Uterus (tissue), 4 donors: Measurements from ENCODE around the gene EPHB3. TPM values are rescaled to one million over a fixed set of nuclear protein-coding genes. Genes with fewer than 3 reads are reported as not detected.

Experiments used
- DNase-seq, 2 donors: peaks; one replicate each; pipeline ENCODE4 v3.0.0-alpha.2; 2019 to 2020
- H3K27ac ChIP-seq, 2 donors: fragments of 200-600 bp; sonication (generic); 1 replicate in 1 of 2; 2 replicates in 1 of 2; pipeline ENCODE4 v1.5.1; 2016 to 2018
- H3K27me3 ChIP-seq, 2 donors: fragments of 200-600 bp; sonication (generic); one replicate each; pipeline ENCODE4 v1.5.1; 2018 to 2019; ENCODE audit warnings: control low read depth in 1 of 2
- H3K36me3 ChIP-seq, 2 donors: fragments of 200-600 bp; sonication (generic); one replicate each; pipeline ENCODE4 v1.5.1; 2019; ENCODE audit warnings: control low read depth in 1 of 2
- H3K4me1 ChIP-seq, 2 donors: fragments of 200-600 bp; sonication (generic); one replicate each; pipeline ENCODE4 v1.5.1; 2018 to 2019; ENCODE audit warnings: control low read depth in 1 of 2
- H3K4me3 ChIP-seq, 2 donors: fragments of 200-600 bp; sonication (generic); 1 replicate in 1 of 2; 2 replicates in 1 of 2; pipeline ENCODE4 v1.5.1; 2018 to 2019; ENCODE audit warnings: mild to moderate bottlenecking in 1 of 2
- H3K9me3 ChIP-seq, 2 donors: fragments of 200-600 bp; sonication (generic); one replicate each; pipeline ENCODE4 v1.5.1; 2019; ENCODE audit warnings: control low read depth in 1 of 2
- POLR2A ChIP-seq, 2 donors: fragments of 450-650 bp; IDR thresholded peaks; one replicate each; pipeline ENCODE4 v1.6.1; 2016; ENCODE audit warnings: antibody characterized with exemption in 2 of 2, mild to moderate bottlenecking in 1 of 2, moderate library complexity in 1 of 2
- intact Hi-C: fragments of 100-400 bp; cut with DNase I; formaldehyde crosslinking; loops from one replicate; pipeline ENCODE4 v1.15.1; 2023; ENCODE audit warnings: low total_unique reads
- total RNA-seq, 4 donors: library from RNA; depleted of rRNA in 3 of 4; stranded (reverse); fragments of >200 nt in 3 of 4; gene quantifications; one replicate each; pipeline versions ENCODE4 v1.1.0 to v1.2.4, GENCODE V29; 2014 to 2023
- TF ChIP-seq, protein P1 (sequence below), 4 experiments: fragments of 200-600 bp in 2 of 4; fragments of 450-650 bp in 2 of 4; sonication (generic) in 2 of 4; IDR thresholded peaks; one replicate each; pipeline ENCODE4 v1.5.1; 2016 to 2019; ENCODE audit warnings: antibody characterized with exemption in 4 of 4, mild to moderate bottlenecking in 2 of 4, moderate library complexity in 1 of 4
- donor health status: DM: yes; HTN: yes; CAD: no.

The EPHB3 gene
- total RNA-seq, 4 donors from 2014 or later: 2.0 to 70.2 (median 19.7) TPM

DNA sequence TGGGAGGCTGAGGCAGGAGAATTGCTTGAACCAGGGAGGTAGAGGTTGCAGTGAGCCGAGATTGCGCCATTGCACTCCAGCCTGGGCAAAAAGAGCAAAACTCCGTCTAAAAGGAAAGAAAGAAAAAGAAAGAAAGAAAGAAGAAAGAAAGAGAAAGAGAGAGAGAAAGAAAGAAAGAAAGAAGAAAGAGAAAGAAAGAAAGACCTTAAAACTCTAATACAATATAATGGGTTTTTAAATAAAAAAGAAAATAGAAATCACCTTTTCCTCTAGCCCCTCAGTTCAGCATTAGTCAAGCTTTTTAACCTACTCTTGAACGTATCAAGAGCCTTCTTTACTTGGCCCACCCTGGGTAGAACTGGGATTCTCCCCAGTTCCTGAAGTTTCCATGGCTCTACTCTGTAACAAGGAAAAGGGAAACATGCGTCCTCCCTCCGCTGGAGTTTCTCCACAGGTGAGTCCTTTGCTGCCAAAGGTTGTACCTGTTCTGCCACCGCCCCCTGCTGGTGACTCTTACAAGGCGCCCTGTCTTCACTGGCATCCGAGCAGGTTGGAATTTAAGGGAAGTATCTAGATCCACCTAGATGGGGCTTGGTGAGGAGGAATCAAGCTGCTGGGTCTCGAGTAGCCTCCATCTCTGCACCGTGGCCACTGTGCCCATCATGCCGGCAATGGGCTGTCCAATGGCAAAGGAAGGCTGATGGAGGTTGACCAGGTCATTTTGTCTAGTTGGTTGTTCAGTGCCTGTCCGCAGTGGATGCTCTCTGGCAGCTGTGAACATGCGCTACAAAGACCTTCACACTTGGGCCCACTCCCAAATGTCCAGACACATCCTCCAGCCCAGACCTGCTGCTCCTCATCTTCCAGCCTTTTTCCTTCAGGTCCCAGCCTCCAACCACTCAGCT is 20.6 kb upstream of the EPHB3 start:
- peak in 1 of 2 donors; percentile 44 for DNase-seq
- TF ChIP-seq, protein P1, sequence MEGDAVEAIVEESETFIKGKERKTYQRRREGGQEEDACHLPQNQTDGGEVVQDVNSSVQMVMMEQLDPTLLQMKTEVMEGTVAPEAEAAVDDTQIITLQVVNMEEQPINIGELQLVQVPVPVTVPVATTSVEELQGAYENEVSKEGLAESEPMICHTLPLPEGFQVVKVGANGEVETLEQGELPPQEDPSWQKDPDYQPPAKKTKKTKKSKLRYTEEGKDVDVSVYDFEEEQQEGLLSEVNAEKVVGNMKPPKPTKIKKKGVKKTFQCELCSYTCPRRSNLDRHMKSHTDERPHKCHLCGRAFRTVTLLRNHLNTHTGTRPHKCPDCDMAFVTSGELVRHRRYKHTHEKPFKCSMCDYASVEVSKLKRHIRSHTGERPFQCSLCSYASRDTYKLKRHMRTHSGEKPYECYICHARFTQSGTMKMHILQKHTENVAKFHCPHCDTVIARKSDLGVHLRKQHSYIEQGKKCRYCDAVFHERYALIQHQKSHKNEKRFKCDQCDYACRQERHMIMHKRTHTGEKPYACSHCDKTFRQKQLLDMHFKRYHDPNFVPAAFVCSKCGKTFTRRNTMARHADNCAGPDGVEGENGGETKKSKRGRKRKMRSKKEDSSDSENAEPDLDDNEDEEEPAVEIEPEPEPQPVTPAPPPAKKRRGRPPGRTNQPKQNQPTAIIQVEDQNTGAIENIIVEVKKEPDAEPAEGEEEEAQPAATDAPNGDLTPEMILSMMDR (IDR thresholded peaks at IDR 0.05): peak; percentile 23 to 50 (median 40)
- no peak for TF ChIP-seq POLR2A (IDR thresholded peaks at IDR 0.05)
- intact Hi-C loops: loop anchor here (10.0 kb wide), 1 partner anchor 166 kb away; the partner anchor contains the start of gene THPO
- Histone ChIP-seq H3K4me3 (no peak overlapping the region), H3K27ac (no peak overlapping the region), H3K27me3 (no peaks in the 10 kb centered on the region), H3K4me1 (peaks cover 0 to 3% of the 10 kb centered on the region in 2 donors), H3K9me3 (no peaks in the 10 kb centered on the region), H3K36me3 (no peaks in the 10 kb centered on the region)

DNA sequence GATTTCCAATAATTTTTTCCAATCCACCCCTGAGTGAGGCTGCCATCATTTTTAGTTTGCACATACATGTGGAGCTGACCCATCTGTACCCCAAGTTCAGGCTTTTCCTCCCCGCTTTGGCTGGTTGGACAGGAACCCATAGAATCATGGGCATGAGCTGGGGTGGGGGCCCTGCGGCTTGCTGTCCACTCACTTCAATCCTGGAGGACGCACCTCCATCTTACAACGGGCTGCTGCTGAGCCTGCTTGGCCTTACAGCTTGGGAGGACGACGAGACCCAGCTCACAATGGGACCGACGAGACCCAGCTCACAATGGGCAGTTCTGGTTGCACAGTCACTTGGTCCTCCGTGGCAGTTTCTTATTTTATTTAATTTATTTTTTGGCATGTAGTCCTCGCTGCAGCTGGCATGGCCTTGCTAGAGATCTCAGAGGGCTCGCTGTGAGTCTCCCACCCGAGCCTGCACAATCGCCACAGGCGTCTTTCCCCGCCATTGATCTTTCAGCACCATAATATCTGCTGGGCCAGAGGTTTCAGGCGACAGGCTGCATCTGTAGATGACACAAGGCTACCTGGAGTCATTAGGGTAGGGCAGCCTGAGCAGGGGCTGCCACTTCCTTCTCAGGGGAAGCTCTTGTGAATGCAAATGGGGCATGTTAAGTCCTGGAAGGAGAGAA is 19.6 kb upstream of the EPHB3 start:
- intact Hi-C loops: loop anchor here (10.0 kb wide), 1 partner anchor 167 kb away; the partner anchor contains the start of gene THPO
- peaks cover 0 to 3% of the 10 kb centered on the region in 2 donors for H3K4me1 ChIP-seq
- H3K27ac ChIP-seq: no peak overlapping the region
- H3K4me3 ChIP-seq: no peak overlapping the region
- no peaks in the 10 kb centered on the region for H3K36me3 ChIP-seq
- no peaks in the 10 kb centered on the region for H3K9me3 ChIP-seq
- no peak for TF ChIP-seq POLR2A (IDR thresholded peaks at IDR 0.05)
- TF ChIP-seq, protein P1 (IDR thresholded peaks at IDR 0.05): no peak
- H3K27me3 ChIP-seq: no peaks in the 10 kb centered on the region
- no peak for DNase-seq

DNA sequence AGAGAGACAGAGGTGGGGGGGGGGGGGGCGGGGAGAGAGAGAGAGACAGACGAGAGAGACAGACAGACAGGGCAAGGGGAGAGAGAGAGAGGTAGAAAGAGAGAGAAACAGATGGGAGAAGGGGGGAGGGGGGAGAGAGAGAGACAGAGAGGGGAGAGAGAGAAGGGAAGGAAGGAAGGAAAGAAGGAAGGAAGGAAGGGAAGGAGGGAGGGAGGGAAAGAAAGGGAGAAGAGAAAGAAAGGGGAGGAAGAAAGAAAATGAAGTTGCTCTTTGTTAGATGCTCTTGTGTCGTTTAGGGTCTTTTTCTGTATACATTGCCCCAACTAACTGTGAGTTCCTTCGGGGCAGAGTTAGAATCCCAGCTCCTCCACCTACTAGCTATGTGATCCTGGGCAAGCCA is 19.0 kb upstream of the EPHB3 start:
- TF ChIP-seq POLR2A (IDR thresholded peaks at IDR 0.05): no peak
- TF ChIP-seq, protein P1 (IDR thresholded peaks at IDR 0.05): no peak
- Histone ChIP-seq H3K4me3 (no peak overlapping the region), H3K4me1 (peaks cover 0 to 3% of the 10 kb centered on the region in 2 donors), H3K27me3 (no peaks in the 10 kb centered on the region), H3K36me3 (no peaks in the 10 kb centered on the region), H3K9me3 (no peaks in the 10 kb centered on the region), H3K27ac (no peak overlapping the region)
- intact Hi-C loops: loop anchor here (10.0 kb wide), 1 partner anchor 168 kb away; the partner anchor contains the start of gene THPO
- DNase-seq: no peak

DNA sequence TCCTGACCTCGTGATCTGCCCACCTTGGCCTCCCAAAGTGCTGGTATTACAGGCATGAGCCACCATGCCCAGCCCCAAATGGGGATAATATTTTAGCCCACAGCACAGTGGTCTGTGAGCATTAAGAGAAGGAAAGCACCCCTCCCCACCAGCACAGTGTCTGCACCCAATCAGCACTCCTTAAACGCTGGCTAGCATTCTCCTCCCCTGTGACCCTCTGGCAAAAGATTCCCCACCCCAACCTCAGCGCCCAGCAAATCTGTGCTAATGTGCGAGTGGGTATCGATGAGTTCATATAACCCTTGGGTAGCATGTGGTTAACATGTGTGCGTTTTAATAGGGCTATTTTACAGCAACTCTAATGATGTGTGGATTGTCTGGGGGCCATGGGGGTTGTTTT is 18.3 kb upstream of the EPHB3 start:
- Histone ChIP-seq H3K4me3 (no peak overlapping the region), H3K9me3 (no peaks in the 10 kb centered on the region), H3K27me3 (no peaks in the 10 kb centered on the region), H3K27ac (no peak overlapping the region), H3K36me3 (no peaks in the 10 kb centered on the region), H3K4me1 (peaks cover 0 to 3% of the 10 kb centered on the region in 2 donors)
- TF ChIP-seq, protein P1 (IDR thresholded peaks at IDR 0.05): no peak
- TF ChIP-seq POLR2A (IDR thresholded peaks at IDR 0.05): no peak
- intact Hi-C loops: loop anchor here (10.0 kb wide), 1 partner anchor 168 kb away; the partner anchor contains the start of gene THPO
- DNase-seq: no peak
